ENCODE measurements around the gene KRTAP10-3.

DNA sequence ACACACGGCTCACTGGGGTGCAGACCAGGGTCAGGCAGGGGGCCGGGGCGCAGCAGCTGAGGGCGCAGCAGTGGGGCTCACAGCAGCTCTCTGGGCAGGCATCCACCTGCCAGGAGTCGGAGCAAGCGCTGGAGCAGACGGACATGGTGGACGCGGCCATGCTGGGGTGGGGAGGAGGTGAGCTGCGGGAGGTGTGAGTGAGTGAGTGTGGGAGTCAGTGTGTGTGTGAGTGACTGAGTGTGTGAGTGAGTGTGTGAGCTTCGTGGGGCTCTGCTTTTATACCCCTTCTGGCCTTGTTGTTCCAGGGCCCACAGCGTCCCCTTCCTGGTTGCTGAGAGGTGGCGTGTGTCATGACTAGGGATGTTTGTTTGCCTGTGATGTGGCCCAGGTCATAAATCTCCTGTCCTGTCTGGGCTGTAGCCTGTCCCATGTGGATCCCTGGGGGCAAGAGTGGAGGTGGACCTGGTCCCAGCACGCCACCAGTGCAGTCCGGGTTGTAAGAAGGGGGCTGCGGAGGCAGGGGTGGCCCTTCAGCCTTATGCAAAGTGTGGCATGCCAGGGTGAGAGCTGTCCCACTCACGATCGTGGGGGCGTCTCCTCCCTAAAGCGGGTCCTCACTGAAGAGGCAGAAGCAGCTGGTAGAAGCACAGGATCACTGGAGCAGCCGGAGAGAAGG lies 18.5 kb downstream of the KRTAP10-3 start, which contains the start of gene KRTAP10-1:
- TF ChIP-seq POLR2AphosphoS5 (IDR thresholded peaks at IDR 0.05; ENCODE audit: low read depth) (no peak), SPI1 (IDR thresholded peaks at IDR 0.05; ENCODE audit: borderline replicate concordance, low read depth) (no peak), GABPA (IDR thresholded peaks at IDR 0.05; ENCODE audit: low read depth) (no peak)
- TF ChIP-seq, protein P1, sequence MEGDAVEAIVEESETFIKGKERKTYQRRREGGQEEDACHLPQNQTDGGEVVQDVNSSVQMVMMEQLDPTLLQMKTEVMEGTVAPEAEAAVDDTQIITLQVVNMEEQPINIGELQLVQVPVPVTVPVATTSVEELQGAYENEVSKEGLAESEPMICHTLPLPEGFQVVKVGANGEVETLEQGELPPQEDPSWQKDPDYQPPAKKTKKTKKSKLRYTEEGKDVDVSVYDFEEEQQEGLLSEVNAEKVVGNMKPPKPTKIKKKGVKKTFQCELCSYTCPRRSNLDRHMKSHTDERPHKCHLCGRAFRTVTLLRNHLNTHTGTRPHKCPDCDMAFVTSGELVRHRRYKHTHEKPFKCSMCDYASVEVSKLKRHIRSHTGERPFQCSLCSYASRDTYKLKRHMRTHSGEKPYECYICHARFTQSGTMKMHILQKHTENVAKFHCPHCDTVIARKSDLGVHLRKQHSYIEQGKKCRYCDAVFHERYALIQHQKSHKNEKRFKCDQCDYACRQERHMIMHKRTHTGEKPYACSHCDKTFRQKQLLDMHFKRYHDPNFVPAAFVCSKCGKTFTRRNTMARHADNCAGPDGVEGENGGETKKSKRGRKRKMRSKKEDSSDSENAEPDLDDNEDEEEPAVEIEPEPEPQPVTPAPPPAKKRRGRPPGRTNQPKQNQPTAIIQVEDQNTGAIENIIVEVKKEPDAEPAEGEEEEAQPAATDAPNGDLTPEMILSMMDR (IDR thresholded peaks at IDR 0.05; ENCODE audit: insufficient read depth, low read length) = no peak
- TF ChIP-seq, protein P2, sequence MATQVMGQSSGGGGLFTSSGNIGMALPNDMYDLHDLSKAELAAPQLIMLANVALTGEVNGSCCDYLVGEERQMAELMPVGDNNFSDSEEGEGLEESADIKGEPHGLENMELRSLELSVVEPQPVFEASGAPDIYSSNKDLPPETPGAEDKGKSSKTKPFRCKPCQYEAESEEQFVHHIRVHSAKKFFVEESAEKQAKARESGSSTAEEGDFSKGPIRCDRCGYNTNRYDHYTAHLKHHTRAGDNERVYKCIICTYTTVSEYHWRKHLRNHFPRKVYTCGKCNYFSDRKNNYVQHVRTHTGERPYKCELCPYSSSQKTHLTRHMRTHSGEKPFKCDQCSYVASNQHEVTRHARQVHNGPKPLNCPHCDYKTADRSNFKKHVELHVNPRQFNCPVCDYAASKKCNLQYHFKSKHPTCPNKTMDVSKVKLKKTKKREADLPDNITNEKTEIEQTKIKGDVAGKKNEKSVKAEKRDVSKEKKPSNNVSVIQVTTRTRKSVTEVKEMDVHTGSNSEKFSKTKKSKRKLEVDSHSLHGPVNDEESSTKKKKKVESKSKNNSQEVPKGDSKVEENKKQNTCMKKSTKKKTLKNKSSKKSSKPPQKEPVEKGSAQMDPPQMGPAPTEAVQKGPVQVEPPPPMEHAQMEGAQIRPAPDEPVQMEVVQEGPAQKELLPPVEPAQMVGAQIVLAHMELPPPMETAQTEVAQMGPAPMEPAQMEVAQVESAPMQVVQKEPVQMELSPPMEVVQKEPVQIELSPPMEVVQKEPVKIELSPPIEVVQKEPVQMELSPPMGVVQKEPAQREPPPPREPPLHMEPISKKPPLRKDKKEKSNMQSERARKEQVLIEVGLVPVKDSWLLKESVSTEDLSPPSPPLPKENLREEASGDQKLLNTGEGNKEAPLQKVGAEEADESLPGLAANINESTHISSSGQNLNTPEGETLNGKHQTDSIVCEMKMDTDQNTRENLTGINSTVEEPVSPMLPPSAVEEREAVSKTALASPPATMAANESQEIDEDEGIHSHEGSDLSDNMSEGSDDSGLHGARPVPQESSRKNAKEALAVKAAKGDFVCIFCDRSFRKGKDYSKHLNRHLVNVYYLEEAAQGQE (IDR thresholded peaks at IDR 0.05; ENCODE audit: insufficient replicate concordance, low read depth) = no peak

Measured in HL-60 (cell line).